Measurements from ENCODE around the gene ALG8.

ALG8 gene

GRCh38 chr11:78139422-78140391, at the start of gene ALG8:
TSS of gene ALG8 (minus strand) at chr11:78139626. CDS start at chr11:78139588, 38 bp downstream.
- in situ Hi-C loops (cut with HindIII; ENCODE audit: low sequenced_read_pairs), result no loop called here
- DNase-seq (ENCODE audit: low read depth), result peak; percentile 89
- H3K4me3 ChIP-seq (ENCODE audit: low read depth, low read length), result peak within 1 kb of the TSS; percentile 96
- TF ChIP-seq CTCF (IDR thresholded peaks at IDR 0.05; ENCODE audit: low read depth, low read length, missing control alignments), result no peak

- no peak for TF ChIP-seq CTCF (IDR thresholded peaks at IDR 0.05; ENCODE audit: low read depth, low read length, missing control alignments)
- in situ Hi-C loops (cut with HindIII; ENCODE audit: low sequenced_read_pairs), result no loop called here
- DNase-seq (ENCODE audit: low read depth), result peak; percentile 90
- peak within 1 kb of the TSS; percentile 84 for H3K4me3 ChIP-seq (ENCODE audit: low read depth, low read length)
Measured at GRCh38 chr11:78188286-78189173, 49.1 kb upstream of the ALG8 start, which contains the start of the genes KCTD21 and USP35. TSS of gene KCTD21 (minus strand) at chr11:78188626. CDS start at chr11:78174554, 14,072 bp downstream. TSS of gene USP35 (plus strand) at chr11:78188919. CDS start at chr11:78196246, 7,327 bp downstream.

- no peak for DNase-seq (ENCODE audit: low read depth)
- peak overlapping the region; percentile 84 for H3K4me3 ChIP-seq (ENCODE audit: low read depth, low read length)
- in situ Hi-C loops (cut with HindIII; ENCODE audit: low sequenced_read_pairs), result no loop called here
- TF ChIP-seq CTCF (IDR thresholded peaks at IDR 0.05; ENCODE audit: low read depth, low read length, missing control alignments), result no peak
Measured at GRCh38 chr11:78187366-78188285, 48.2 kb upstream of the ALG8 start.

- no peak for TF ChIP-seq CTCF (IDR thresholded peaks at IDR 0.05; ENCODE audit: low read depth, low read length, missing control alignments)
- no peak for DNase-seq (ENCODE audit: low read depth)
- H3K4me3 ChIP-seq (ENCODE audit: low read depth, low read length), result no peak overlapping the region
- in situ Hi-C loops (cut with HindIII; ENCODE audit: low sequenced_read_pairs), result no loop called here
Measured at GRCh38 chr11:78181185-78181584, 41.8 kb upstream of the ALG8 start.

- no peak for DNase-seq (ENCODE audit: low read depth)
- in situ Hi-C loops (cut with HindIII; ENCODE audit: low sequenced_read_pairs), result no loop called here
- no peak overlapping the region for H3K4me3 ChIP-seq (ENCODE audit: low read depth, low read length)
- no peak for TF ChIP-seq CTCF (IDR thresholded peaks at IDR 0.05; ENCODE audit: low read depth, low read length, missing control alignments)
Measured at GRCh38 chr11:78180751-78181150, 41.3 kb upstream of the ALG8 start.
